ENCODE measurements around the gene APLP2. TPM values are rescaled to one million over a fixed set of nuclear protein-coding genes. Genes with fewer than 3 reads are reported as not detected.

The APLP2 gene
- total and polyA plus RNA-seq, 2 of the 13 experiments (the other 11 are each of a cell fraction or from before 2014, with no cell fraction given) = 315 to 594 TPM

DNA sequence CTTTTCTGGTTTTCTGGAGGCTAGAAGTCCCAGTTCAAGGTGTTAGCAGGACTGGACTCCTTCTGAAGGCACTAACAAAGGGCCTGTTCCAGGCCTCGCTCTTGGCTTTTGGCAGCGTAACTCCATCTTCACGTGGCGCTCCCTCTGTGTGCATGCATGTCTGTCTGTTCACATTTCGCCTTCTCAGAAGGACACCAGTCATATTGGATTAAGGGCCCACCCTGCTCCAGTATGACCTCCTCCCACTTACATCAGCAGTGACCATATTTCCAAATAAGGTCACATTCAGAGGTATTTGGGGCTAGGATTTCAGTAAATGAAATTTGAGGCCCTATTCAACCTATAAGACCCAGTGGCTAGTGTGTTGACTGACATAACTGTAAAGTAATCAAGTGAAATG is 20.0 kb downstream of the APLP2 start:
- Histone ChIP-seq H3K4me1 (ENCODE audit: insufficient read depth, low read length) (peaks cover 66% of the 10 kb centered on the region), H3K27me3 (ENCODE audit: control insufficient read depth in 1 of 2, insufficient read depth in 2 of 2, low read length in 2 of 2) (no peaks in the 10 kb centered on the region), H3K4me3 (replicated peaks in 1 of 3; ENCODE audit: insufficient read depth in 1 of 3, low read depth in 2 of 3, low read length in 3 of 3) (peak overlapping the region in 1 of 3 experiments; percentile 40; a peak in 1 of 6 replicates), H3K79me2 (ENCODE audit: insufficient read depth, low read length) (peaks cover 69% of the 10 kb centered on the region), H3K36me3 (replicated peaks in 1 of 2; ENCODE audit: control insufficient read depth in 1 of 2, insufficient read depth in 2 of 2, low read length in 2 of 2) (no peaks in the 10 kb centered on the region), H4K20me1 (ENCODE audit: insufficient read depth, low read length) (peaks cover 13% of the 10 kb centered on the region), H3K9ac (ENCODE audit: insufficient read depth, low read depth, low read length) (peak overlapping the region; percentile 37), H3K27ac (ENCODE audit: extremely low read length, insufficient read depth, low read length) (peak overlapping the region; percentile 66), H2AFZ (ENCODE audit: low read length) (no peak overlapping the region), H3K9me3 (ENCODE audit: low read length) (no peaks in the 10 kb centered on the region), H3K4me2 (ENCODE audit: low read depth, low read length) (peak overlapping the region; percentile 72)
- no TSS peak for BruUV-seq (replicated peaks)
- in situ Hi-C loops (cut with HindIII; ENCODE audit: extremely low pct_ligation_motif_present, low pct_unique_long_range_greater_than_20kb) = no loop called here
- CTCF ChIA-PET (ENCODE audit: low intra/inter-chr PET ratio, low total read pairs) = no interaction called here
- 75% methylated on average over 5 of the region's 5 CpGs for WGBS (ENCODE audit: low lambda C conversion rate)
- ATAC-seq (peak; percentile 73), FAIRE-seq (no peak), DNase-seq (ENCODE audit: low spot score) (peak; percentile 67)
- intact Hi-C loops (cut with micrococcal nuclease; ENCODE audit: unreplicated experiment) = no loop called here
- POLR2A ChIA-PET = interaction anchor here (0.7 to 2.3 kb wide), 4 partner anchors 12 to 87 kb away, joined by 3 to 17 read pairs (median 8); partner anchors contain the start of genes APLP2 and PRDM10
- TF ChIP-seq REPIN1 (CRISPR knock-in tag; IDR thresholded peaks at IDR 0.05; ENCODE audit: borderline replicate concordance, low read depth) = 0 out of 2 replicates have a peak, but pooled peaks have one; percentile 36
- TF ChIP-seq FOXA3 (CRISPR knock-in tag; IDR thresholded peaks at IDR 0.05) = 0 out of 2 replicates have a peak, but pooled peaks have one; percentile 3
- TF ChIP-seq ZNF605 (CRISPR knock-in tag; IDR thresholded peaks at IDR 0.05) = 0 out of 2 replicates have a peak, but pooled peaks have one; percentile 28
- peak; percentile 43; the same call in 1 of the 2 replicates for TF ChIP-seq ZFX (CRISPR knock-in tag; IDR thresholded peaks at IDR 0.05; ENCODE audit: low read depth)
- TF ChIP-seq, protein P1, sequence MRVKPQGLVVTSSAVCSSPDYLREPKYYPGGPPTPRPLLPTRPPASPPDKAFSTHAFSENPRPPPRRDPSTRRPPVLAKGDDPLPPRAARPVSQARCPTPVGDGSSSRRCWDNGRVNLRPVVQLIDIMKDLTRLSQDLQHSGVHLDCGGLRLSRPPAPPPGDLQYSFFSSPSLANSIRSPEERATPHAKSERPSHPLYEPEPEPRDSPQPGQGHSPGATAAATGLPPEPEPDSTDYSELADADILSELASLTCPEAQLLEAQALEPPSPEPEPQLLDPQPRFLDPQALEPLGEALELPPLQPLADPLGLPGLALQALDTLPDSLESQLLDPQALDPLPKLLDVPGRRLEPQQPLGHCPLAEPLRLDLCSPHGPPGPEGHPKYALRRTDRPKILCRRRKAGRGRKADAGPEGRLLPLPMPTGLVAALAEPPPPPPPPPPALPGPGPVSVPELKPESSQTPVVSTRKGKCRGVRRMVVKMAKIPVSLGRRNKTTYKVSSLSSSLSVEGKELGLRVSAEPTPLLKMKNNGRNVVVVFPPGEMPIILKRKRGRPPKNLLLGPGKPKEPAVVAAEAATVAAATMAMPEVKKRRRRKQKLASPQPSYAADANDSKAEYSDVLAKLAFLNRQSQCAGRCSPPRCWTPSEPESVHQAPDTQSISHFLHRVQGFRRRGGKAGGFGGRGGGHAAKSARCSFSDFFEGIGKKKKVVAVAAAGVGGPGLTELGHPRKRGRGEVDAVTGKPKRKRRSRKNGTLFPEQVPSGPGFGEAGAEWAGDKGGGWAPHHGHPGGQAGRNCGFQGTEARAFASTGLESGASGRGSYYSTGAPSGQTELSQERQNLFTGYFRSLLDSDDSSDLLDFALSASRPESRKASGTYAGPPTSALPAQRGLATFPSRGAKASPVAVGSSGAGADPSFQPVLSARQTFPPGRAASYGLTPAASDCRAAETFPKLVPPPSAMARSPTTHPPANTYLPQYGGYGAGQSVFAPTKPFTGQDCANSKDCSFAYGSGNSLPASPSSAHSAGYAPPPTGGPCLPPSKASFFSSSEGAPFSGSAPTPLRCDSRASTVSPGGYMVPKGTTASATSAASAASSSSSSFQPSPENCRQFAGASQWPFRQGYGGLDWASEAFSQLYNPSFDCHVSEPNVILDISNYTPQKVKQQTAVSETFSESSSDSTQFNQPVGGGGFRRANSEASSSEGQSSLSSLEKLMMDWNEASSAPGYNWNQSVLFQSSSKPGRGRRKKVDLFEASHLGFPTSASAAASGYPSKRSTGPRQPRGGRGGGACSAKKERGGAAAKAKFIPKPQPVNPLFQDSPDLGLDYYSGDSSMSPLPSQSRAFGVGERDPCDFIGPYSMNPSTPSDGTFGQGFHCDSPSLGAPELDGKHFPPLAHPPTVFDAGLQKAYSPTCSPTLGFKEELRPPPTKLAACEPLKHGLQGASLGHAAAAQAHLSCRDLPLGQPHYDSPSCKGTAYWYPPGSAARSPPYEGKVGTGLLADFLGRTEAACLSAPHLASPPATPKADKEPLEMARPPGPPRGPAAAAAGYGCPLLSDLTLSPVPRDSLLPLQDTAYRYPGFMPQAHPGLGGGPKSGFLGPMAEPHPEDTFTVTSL (CRISPR knock-in tag; IDR thresholded peaks at IDR 0.05; ENCODE audit: borderline replicate concordance) = 0 out of 2 replicates have a peak, but pooled peaks have one; percentile 23
- TF ChIP-seq RFXANK (CRISPR knock-in tag; IDR thresholded peaks at IDR 0.05) = no peak
- 0 out of 2 replicates have a peak, but pooled peaks have one; percentile 31 for TF ChIP-seq ZBTB38 (CRISPR knock-in tag; IDR thresholded peaks at IDR 0.05)
- TF ChIP-seq ZNF329 (CRISPR knock-in tag; IDR thresholded peaks at IDR 0.05; ENCODE audit: low read depth) = no peak
- no peak for TF ChIP-seq HNF4G (IDR thresholded peaks at IDR 0.05; ENCODE audit: borderline replicate concordance, low read depth, low read length)
- no peak for TF ChIP-seq HNF4G (CRISPR knock-in tag; IDR thresholded peaks at IDR 0.05; ENCODE audit: borderline replicate concordance, low read depth)
- TF ChIP-seq, protein P2, sequence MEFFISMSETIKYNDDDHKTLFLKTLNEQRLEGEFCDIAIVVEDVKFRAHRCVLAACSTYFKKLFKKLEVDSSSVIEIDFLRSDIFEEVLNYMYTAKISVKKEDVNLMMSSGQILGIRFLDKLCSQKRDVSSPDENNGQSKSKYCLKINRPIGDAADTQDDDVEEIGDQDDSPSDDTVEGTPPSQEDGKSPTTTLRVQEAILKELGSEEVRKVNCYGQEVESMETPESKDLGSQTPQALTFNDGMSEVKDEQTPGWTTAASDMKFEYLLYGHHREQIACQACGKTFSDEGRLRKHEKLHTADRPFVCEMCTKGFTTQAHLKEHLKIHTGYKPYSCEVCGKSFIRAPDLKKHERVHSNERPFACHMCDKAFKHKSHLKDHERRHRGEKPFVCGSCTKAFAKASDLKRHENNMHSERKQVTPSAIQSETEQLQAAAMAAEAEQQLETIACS (CRISPR knock-in tag; IDR thresholded peaks at IDR 0.05) = no peak
- peak; percentile 3; the same call in 1 of the 2 replicates for TF ChIP-seq FOSL2 (CRISPR knock-in tag; IDR thresholded peaks at IDR 0.05)
- 0 out of 2 replicates have a peak, but pooled peaks have one; percentile 10 for TF ChIP-seq HDAC1 (CRISPR knock-in tag; IDR thresholded peaks at IDR 0.05)
- peak; percentile 45; the same call in 1 of the 2 replicates for TF ChIP-seq ZNF501 (CRISPR knock-in tag; IDR thresholded peaks at IDR 0.05)
- TF ChIP-seq SAP130 (CRISPR knock-in tag; IDR thresholded peaks at IDR 0.05; ENCODE audit: low read depth) = peak; percentile 8; the same call in 1 of the 2 replicates
- TF ChIP-seq, protein P3, sequence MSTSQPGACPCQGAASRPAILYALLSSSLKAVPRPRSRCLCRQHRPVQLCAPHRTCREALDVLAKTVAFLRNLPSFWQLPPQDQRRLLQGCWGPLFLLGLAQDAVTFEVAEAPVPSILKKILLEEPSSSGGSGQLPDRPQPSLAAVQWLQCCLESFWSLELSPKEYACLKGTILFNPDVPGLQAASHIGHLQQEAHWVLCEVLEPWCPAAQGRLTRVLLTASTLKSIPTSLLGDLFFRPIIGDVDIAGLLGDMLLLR (CRISPR knock-in tag; IDR thresholded peaks at IDR 0.05) = no peak
- TF ChIP-seq NFATC3 (CRISPR knock-in tag; IDR thresholded peaks at IDR 0.05) = no peak
- 0 out of 2 replicates have a peak, but pooled peaks have one; percentile 45 for TF ChIP-seq ZNF572 (CRISPR knock-in tag; IDR thresholded peaks at IDR 0.05)
- TF ChIP-seq ZNF230 (CRISPR knock-in tag; IDR thresholded peaks at IDR 0.05) = no peak

Data from HepG2 (cell line).